ENCODE data around the gene CPA1.

The CPA1 gene

DNA sequence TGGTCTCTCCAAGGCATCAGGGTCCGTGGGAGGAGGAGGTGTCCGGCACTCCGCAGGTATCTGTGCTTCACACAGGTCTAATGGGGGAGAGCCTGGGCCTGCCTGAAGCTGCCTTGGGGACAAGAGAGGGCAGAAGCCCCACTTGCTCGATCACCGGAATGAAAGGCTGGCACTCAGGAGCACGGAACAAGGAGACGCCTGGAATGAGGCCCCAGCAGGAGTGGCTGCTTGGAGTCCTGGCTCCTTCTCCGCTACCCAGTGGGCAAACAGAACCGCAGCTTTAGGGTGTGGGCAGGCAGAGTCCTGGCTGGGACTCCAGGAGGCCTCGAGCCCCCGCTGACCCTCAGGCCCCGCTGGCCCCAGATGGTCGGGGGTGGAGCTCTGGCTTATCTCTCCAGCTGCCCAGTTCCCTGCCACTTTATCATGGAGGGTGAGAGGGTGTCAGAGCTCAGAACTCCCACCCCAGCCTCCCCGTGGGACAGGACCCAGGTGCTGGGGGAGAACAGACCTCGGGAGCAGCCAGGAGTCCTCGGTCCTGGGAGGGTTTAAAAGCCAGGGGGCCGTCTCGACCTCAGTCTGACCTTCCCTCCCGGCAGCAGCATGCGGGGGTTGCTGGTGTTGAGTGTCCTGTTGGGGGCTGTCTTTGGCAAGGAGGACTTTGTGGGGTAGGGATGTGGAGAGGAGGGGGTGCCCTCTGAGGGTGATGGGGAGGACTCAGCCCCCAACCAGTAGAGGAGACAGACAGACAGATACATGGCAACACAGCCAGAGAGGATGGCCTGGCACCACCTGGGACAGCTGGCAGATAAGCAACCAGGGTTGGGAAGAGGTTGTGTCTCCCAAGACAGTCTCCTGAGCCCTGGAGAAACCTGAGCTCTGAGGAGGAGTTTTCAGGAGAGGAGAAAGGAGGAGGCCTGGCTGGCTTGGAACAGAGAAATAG lies at the start of gene CPA1:
TSS of gene CPA1 (plus strand) at position 574 of the 940 bp plus-strand sequence. CDS start at position 601, 27 bp downstream.
- DNase-seq (ENCODE audit: low spot score): no peak

DNA sequence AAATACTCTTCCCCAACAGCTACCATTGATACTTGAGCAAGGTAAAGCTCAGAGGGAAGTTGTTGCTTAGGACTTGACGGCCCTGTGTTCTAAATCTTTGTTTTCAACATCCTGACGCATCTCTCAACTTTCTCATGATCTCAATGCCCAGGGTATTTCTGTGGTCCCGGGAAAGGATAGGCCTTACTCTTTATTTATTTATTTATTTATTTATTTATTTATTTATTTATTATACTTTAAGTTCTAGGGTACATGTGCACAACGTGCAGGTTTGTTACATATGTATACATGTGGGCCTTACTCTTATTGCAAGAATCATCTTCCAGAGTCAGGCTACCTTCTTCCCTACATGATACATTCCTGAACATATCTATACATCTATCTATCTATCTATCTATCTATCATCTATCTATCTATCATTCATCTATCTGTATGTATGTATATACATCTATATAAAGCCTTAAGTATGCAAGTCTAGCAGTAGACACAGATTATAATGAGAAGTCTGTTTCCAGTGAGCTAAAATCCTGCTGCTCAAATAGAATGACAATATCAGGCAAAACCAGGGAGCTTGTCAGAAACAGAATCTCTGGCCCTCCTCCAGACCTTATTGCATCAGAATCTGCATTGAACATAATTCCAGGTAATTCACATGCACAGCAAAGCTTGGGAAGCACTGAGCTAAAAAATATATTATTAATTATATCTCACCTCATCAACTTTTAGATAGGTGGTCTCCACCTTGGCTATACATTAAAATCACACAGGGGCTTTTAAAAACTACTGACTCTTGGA lies 47.8 kb upstream of the CPA1 start:
- no peak for DNase-seq (ENCODE audit: low spot score)

DNA sequence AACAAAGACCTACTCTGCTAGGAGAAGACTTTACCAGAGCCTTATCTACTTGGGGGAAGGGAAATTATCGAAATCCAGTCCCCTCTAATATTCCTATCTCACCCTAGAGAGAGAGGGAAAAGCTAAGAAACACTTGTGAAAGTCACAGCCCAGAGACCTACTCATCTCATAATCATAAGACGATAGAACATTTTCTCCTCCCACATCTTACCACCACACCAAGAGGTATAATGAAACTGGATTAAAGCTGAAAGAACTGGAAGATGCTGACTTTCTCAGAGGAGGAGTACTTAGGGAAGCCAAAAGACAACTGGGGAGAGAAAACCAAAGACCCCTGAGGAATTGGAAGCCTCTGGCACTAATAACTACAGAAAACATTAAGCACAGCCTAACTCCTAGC lies 46.5 kb upstream of the CPA1 start:
- no peak for DNase-seq (ENCODE audit: low spot score)

DNA sequence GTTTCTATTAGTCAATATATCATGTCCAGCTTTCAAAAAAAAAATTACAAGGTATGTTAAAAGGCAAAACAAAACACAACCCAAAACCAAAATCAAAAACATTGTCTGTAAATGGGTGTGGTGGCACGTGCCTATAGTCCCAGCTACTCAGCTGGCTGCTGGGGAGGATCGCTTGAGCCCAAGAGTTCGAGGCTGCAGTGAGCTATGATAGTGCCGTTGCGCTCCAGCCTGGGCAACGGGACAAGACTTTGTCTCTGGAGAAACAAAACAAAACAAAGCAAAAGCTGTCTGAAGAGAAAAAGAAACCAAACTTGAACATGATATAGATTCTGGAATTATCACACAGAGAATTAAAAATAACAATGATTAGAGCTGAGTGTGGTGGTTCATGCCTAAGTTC lies 46.0 kb upstream of the CPA1 start:
- DNase-seq (ENCODE audit: low spot score): no peak

DNA sequence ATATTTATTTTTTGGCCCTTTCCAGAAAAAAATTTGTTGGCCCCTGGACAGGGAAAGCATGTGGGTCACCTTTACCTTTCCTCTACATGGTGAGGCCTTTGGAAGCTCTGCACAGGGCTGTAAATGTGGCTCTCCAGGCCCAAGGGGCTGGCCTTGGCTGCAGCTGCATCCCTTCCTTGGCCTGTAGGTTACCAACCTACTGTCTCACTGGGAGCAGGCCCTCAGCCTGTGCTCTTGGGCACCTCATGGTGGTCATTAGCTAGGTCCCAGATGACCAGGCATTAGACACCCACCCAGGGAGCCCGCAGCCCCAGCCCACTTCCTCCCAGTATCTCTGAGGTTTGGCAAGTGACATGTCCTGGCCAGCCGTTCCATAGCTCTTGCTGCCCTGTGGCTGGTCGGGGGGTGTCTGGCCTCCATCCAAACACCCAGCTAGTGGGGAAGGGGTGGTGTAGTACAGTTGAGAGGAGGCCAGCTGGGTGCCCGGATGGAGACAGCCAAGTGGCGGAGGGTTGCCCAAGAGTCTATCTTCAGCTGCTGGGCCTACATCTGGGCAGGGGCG lies 42.8 kb upstream of the CPA1 start:
- no peak for DNase-seq (ENCODE audit: low spot score)

DNA sequence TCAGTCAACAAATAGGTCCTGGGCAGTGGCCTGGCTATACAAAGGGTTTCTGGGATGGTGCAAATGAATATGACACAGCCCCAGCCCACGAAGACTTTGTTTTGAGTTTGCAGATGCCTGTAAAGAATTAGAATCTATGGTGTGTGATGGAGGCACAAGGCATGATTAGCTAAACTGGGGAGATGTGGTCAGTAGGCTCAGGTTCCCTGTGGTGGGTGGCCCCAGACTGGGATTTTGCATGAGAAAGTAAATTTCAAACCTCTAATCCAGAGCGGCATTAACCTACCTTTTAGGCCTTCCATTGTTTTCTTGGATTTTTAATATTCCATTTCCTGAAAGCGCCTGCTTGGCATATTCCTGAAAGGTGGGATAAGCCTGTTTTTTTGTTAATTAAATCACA lies 42.1 kb upstream of the CPA1 start:
- no peak for DNase-seq (ENCODE audit: low spot score)

DNA sequence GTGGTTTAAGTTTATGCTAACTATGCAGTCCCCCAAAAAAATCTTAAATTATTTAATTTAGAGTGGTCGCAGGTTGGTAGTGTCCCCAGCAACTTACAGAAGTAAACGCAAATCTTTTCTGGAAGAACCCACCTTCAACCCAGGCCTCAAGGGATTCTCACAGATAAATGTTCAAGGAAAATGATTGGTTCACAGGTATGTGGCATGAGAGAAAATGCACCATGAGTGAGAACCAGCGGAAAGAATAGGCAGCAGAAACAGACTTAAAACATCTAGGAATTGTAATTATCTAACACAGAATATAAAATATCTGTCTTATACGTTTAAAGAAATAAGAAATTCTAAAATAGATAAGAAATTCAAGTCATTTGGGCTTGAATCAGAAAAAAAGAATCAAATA lies 38.4 kb upstream of the CPA1 start:
- no peak for DNase-seq (ENCODE audit: low spot score)

DNA sequence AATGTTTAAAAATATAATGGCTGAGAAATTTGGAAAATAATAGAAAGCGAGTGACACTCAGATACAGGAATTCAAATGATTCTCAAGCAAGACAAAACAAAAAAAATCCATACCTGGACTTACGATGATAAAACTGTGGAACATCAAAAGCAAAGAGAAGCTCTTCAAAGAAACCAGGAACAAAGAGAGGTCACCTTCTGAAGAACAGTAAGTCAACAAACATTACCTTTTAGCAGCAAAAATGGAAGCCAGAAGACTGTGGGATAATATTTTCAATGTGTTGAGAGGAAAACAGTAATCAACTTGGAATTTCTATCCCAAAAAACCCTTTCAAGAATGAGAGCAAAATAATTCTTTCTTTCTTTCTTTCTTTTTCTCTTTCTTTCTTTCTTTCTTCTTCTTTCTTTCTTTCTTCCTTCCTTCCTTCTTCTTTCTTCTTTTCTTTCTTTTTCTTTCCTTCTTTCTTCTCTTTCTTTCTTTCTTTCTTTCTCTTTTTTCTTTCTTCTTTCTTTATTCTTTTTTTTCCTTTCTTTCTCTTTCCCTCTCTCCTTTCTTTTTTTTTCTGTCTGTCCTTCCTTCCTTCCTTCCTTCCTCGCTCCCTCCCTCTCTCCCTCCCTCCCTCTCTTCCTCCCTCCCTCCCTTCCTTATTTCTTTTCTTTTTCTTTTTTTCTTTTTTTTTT lies 37.5 kb upstream of the CPA1 start:
- DNase-seq (ENCODE audit: low spot score): no peak

DNA sequence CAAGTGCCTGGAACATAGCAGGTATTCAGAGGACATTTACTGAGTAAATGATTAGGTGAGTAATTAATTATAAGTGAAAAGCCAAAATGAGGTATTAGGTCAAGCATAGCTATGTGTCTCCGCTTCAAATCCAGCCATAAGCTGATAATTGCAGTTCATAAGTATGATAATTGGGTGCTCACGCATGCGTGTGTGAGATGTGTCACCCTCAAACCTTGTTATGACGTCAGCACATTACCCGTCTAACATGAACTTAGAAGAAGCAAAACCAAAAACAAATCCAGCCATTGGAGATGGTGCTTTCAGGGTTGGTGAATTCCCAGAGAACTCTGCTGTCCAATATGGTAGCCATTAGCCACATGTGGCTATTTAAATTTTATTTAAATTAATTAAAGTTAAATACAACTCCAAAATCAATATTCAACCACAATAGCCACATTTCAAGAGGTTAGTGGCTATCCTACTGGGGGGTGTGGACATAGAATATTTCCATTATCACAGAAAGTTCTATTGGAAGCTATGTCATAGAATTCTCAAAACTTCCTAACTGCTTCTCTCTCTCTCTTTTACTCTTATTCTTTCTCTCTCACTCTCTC lies 35.9 kb upstream of the CPA1 start, which contains the start of gene CPA5:
TSS of gene CPA5 (plus strand) at position 546 of the 596 bp plus-strand sequence. CDS start 1,670 bp downstream, outside the sequence.
- DNase-seq (ENCODE audit: low spot score): no peak

DNA sequence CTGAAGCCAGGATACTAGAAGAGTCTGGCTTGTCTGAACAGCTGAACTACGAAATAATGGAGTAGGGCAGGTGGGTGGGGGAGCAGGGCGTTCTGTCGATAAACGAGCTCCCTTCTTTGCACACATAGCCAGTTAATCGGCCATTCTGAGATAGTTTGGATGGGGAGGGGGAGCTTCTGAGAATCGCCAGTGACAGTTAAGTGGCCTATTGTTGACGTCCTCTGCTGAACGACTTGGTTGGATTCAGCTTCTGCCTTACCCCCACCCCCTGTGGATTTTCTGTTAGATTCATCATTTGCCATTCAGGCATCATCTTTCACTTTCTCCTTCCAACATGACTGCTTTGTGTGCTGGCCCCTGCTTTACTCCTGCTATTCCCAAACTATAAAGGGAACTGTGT lies 35.2 kb upstream of the CPA1 start:
- no peak for DNase-seq (ENCODE audit: low spot score)

DNA sequence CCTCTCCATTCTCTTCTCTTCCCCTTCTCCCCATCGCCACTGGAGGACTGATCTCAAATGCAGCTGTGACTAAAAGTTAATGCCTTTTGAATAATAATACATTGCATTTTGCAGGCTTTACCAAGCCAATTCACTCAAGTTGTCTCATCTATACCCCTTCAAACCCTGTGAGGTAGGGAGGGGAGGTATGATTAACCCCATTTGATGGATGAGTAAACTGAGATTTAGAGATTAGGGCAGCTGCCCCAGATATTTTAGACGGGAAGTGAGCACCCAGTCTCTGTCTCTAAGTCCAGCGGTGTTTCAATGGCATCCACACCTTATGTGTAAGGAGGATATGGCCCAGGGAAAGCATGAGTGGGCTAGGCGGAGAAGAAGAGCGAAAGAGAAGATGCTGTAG lies 34.6 kb upstream of the CPA1 start:
- no peak for DNase-seq (ENCODE audit: low spot score)

DNA sequence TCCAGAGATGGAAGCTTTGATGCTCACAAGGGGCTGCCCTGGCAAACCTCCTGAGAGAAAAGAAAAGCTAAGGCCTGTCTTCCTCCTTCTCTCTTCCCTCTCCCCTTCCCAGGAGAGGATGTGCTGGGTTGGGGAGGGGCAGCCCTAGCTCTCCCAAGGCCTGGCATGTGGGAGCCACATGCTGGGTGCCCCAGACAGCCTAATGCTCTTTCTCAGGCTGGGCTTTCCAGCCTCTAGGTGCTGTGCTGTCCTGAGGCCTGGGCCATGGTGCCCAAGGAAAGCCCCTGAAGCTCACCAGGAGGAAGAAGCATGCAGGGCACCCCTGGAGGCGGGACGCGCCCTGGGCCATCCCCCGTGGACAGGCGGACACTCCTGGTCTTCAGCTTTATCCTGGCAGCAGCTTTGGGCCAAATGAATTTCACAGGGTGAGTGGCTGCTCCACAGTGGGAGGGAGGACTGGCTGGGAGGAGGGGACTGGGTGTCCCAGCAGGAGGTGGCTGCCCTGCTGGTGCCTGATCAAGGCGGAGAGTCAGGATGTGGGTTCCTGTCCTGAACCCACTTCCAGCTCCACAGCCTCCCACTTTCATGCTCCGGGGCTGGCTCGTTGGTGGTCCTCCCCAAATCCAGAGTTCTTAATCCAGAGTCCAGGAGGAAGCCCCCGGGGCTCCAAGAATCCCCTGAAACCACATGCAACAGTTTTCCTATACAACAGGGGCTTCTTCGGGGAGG lies 34.0 kb upstream of the CPA1 start:
- DNase-seq (ENCODE audit: low spot score): no peak

DNA sequence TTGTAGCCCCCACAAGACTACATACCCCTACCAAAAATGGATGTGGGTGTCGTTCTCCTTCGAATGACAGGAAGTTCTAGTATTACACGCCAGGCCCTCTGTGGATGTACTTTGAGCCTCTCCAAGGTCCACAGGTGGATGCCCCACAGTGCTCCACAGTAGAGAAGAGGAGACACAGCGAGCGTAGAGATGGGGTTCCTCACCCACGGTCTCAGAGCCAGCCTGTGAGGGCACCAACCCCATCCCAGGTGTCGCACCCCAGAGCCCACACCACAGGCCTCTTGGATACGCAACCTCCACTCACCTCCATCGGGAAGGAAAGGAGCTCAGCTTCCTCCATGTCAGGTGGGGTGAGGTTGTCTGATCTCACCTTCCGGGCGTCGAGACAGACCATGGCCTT lies 33.4 kb upstream of the CPA1 start:
- DNase-seq (ENCODE audit: low spot score): no peak

DNA sequence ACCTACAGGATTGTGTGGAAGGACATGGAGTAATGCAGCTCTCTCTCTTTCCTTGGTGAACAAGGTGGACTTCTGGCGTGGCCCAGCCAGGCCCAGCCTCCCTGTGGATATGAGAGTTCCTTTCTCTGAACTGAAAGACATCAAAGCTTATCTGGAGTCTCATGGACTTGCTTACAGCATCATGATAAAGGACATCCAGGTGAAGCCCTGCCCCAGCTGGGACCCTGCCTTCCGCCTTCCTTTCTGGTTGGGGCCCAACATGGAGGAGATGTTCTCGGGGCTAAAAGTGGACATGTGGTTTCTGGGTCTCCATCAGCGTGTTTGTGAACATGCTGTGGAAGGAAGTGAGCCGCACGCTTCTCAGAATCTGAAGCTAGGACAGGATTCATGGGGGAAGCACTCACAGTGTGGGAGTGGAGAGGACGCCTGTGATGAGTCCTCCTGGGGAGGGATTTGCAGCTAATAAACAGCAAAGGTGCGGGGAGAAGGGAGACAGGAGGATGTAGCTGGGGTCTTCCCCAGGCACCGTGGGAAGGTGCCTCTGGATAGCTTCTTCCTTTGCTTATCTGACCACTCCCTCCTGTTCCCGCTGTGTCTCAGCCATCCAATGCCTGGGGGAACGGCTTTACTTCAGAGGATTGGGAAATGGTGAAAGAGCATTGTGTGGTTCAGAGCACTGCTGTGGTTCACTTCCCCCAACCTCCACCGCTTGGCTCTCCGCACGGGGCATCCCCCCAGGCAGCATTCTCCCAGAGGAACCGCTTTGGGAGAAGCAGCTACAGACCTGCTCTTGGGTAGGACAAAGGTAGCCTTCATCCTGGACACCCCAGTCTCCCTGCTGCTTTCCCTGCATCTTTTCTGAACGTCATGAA lies 30.1 kb upstream of the CPA1 start:
- no peak for DNase-seq (ENCODE audit: low spot score)

DNA sequence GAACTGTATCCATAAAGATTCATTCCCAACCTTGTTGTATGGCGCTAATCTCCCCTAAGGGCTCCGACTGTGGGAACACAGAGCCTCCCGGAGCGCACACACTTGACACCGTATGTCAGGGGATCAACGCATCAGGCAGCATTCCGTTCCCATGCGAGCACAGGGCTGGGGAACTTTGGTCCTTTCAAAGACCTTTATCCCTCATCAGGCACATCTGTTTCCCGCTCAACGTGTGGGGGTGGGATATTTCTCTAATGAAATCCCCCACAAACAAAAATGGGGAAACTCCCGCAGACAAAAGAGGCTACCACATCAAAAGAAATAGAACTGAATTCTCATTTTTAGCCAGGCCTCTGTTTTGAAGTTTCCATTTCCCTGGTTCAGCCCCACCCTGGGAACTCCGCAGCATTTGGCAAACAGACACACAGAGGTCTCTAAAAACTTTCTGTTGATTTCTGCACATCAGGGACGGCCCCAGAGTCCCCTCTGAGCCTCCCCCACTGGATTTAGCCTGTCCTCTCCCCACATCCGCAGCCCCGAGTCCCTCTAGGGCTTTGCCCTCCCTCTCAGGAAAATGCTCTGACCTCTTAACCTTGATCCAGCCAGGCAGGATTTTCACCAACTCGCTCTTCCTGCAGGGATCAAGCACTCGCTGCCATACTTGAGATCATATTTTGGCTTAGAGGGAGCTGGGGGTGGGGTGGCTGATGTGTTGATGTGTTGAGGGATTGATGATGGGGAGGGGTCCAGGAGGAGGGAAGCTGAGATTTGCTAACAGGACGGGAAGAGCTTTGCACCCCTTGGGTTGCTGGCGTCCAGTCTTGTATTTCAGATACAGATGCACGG lies 29.1 kb upstream of the CPA1 start:
- DNase-seq (ENCODE audit: low spot score): no peak

DNA sequence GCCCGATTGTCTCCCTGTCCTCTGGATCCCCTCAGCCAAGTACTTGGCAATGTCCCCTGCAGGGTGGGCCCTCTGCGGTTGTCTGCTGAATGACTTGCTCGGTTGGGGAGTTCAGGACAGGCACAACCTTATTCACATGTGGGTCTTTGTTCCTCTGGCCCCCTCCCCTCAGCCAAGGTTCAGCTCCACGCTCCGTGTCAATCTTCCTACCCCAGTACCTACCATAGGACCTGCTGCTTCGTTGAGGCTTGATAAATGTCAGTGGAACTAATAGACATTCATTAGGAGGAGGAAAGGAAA lies 28.6 kb upstream of the CPA1 start:
- DNase-seq (ENCODE audit: low spot score): no peak

DNA sequence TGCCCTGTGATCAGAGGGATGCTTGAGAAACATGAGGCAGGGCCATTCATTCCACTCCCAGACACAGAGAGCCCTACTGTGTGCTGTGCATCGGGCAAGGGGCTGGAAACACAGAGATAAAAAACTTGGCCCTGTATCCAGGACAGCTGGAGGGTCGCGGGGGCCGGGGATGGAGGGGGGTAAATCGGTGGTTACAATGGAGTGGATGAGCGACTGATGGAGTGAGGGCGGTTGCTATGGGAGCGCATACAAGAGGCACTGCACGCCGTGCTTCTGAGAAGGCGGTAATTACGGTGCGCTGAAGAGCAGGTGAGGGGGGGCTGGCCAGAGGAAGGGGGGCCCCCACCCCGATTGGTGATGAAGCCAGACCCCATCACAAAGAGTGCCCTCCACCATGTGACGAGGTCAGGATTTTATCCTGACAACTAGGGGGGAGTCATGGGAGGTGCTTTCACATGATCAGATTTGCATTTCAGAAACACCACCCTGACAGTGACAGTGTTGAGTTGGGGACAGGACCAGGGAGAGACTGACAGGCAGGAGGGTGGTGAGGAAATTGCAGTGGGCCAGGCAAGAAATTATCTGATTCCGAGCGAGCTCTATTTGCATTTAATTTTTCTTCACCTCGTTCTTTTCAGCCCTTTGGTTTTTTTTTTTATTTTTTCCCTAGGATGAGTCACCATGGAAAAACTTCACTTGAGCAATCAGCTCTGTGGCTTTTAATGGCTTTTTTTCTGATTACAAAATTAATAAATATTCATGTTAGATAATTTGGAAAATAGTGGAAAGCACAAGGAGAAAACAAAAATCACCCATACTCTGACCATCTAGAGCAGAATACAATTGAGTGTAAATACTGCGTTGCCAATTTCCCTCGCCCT lies 27.9 kb upstream of the CPA1 start:
- peak; percentile 38 for DNase-seq (ENCODE audit: low spot score)

DNA sequence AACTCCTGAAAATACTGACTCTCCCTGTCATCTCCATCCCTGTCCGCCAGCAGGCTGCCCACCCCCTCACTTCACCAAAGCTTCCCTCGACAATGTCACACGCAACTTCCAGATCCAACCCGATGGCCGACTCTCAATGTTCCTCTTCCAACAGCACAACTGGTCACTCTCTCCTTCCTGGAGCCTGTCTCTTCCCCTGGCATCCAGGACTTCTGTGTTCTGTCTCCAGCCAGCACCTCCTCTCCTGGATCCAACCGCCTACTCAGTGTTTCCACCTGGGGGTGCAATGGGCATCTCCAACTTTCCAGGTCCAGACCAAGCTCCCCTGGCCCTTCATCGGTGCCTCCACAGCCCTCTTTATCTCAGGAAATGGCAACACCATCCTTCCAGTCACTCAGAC lies 27.1 kb upstream of the CPA1 start:
- DNase-seq (ENCODE audit: low spot score): no peak
